SK-N-SH (cell line): ENCODE measurements around the gene MEN1. TPM values are rescaled to one million over a fixed set of nuclear protein-coding genes. Genes with fewer than 3 reads are reported as not detected.

Experiments
- CTCF ChIA-PET: fragments of 300-600, 350-600 bp; formaldehyde crosslinking; extraction: SDS; loops from one replicate; lab custom pipeline; 2021; lab: Yijun Ruan, JAX
- POLR2A ChIA-PET: fragments of 350-600 bp; sonication (Branson Sonifier 250); formaldehyde crosslinking; extraction: SDS; loops from one replicate; lab custom pipeline; 2020; ENCODE audit warnings: antibody characterized with exemption, inconsistent platforms; lab: Yijun Ruan, JAX
- DNase-seq: peaks from one replicate; pipeline ENCODE4 v3.0.0; 2012
- H2AFZ ChIP-seq: fragments of 200-600 bp; sonication (generic); 2 replicates; pipeline ENCODE4 v1.8.1; 2016; ENCODE audit warnings: antibody characterized with exemption, mild to moderate bottlenecking, low read depth
- H3F3A ChIP-seq: fragments of 200-600 bp; sonication (generic); replicated peaks from 2 replicates; pipeline ENCODE3; 2016; ENCODE audit warnings: antibody characterized with exemption, mild to moderate bottlenecking; ENCODE audit not compliant: insufficient read depth
- H3K27ac ChIP-seq, 2 experiments: fragments of 200-500 bp in 1 of 2; fragments of 200-600 bp in 1 of 2; sonication (Bioruptor generic) in 1 of 2; sonication (generic), shearing (Covaris generic) in 1 of 2; 2 replicates each; pipeline versions ENCODE4 v1.5.1 to v1.6.1; 2014 to 2016; ENCODE audit warnings: low read depth in 2 of 2, inconsistent platforms in 1 of 2, low read length in 1 of 2, mild to moderate bottlenecking in 1 of 2, mixed read lengths in 1 of 2
- H3K27me3 ChIP-seq: fragments of 200-600 bp; sonication (generic), shearing (Covaris generic); 2 replicates; pipeline ENCODE4 v1.6.1; 2016; ENCODE audit warnings: mixed run types; ENCODE audit not compliant: insufficient read depth
- H3K36me3 ChIP-seq, 2 experiments: fragments of 200-500 bp in 1 of 2; fragments of 200-600 bp in 1 of 2; sonication (Bioruptor generic) in 1 of 2; sonication (generic) in 1 of 2; replicated peaks in 1 of 2; 2 replicates each; pipeline versions ENCODE3 to v1.5.1; 2014 to 2016; ENCODE audit warnings: low read length in 1 of 2, mild to moderate bottlenecking in 1 of 2; ENCODE audit not compliant: insufficient read depth in 2 of 2, control insufficient read depth in 1 of 2
- H3K4me1 ChIP-seq, 2 experiments: fragments of 200-500 bp in 1 of 2; fragments of 200-600 bp in 1 of 2; sonication (Bioruptor generic) in 1 of 2; sonication (generic), shearing (Covaris generic) in 1 of 2; 2 replicates each; pipeline versions ENCODE4 v1.5.1 to v1.6.1; 2014 to 2016; ENCODE audit warnings: low read depth in 1 of 2, low read length in 1 of 2, mixed run types in 1 of 2; ENCODE audit not compliant: insufficient read depth in 2 of 2, control insufficient read depth in 1 of 2
- H3K4me2 ChIP-seq: fragments of 200-600 bp; sonication (generic), shearing (Covaris generic); 2 replicates; pipeline ENCODE4 v1.6.1; 2017; ENCODE audit warnings: mixed run types
- H3K4me3 ChIP-seq, 2 experiments: fragments of 200-500 bp in 1 of 2; fragments of 200-600 bp in 1 of 2; sonication (Bioruptor generic) in 1 of 2; sonication (generic), shearing (Covaris generic) in 1 of 2; 2 replicates each; pipeline versions ENCODE4 v1.5.1 to v1.8.1; 2014 to 2016; ENCODE audit warnings: low read depth in 2 of 2, inconsistent platforms in 1 of 2, low read length in 1 of 2, mild to moderate bottlenecking in 1 of 2, mixed read lengths in 1 of 2, moderate library complexity in 1 of 2
- H3K79me2 ChIP-seq: fragments of 200-600 bp; sonication (generic); 2 replicates; pipeline ENCODE4 v1.8.1; 2017; ENCODE audit warnings: mild to moderate bottlenecking; ENCODE audit not compliant: insufficient read depth
- H3K9ac ChIP-seq: fragments of 200-600 bp; sonication (generic); 2 replicates; pipeline ENCODE4 v1.6.1; 2017; ENCODE audit warnings: mixed run types
- H3K9me2 ChIP-seq: fragments of 200-600 bp; sonication (generic); 2 replicates; pipeline ENCODE4 v1.6.1; 2017; ENCODE audit warnings: mixed run types
- H3K9me3 ChIP-seq: fragments of 200-600 bp; sonication (generic); 2 replicates; pipeline ENCODE4 v1.6.1; 2017; ENCODE audit warnings: mixed run types, mild to moderate bottlenecking, moderate library complexity
- H4K20me1 ChIP-seq: fragments of 200-600 bp; sonication (generic); 2 replicates; pipeline ENCODE4 v1.6.1; 2017; ENCODE audit warnings: mild to moderate bottlenecking, mixed run types; ENCODE audit not compliant: insufficient read depth
- CHD2 ChIP-seq: fragments of 150-350 bp; IDR thresholded peaks from 2 replicates; pipeline ENCODE4 v1.6.1; 2018; ENCODE audit warnings: low read length; ENCODE audit not compliant: partially characterized antibody
- ELF1 ChIP-seq: IDR thresholded peaks from 2 replicates; pipeline ENCODE4 v1.4.0; 2012
- EZH2phosphoT487 ChIP-seq: fragments of 200-600 bp; sonication (generic); IDR thresholded peaks from 2 replicates; pipeline ENCODE4 v1.6.1; 2017; ENCODE audit warnings: low read depth, mixed run types, mild to moderate bottlenecking, antibody characterized with exemption, moderate library complexity, borderline replicate concordance
- FOSL2 ChIP-seq: IDR thresholded peaks from 2 replicates; pipeline ENCODE4 v1.4.0; 2012; ENCODE audit warnings: low read depth, mild to moderate bottlenecking, moderate library complexity, borderline replicate concordance
- FOXM1 ChIP-seq: IDR thresholded peaks from 2 replicates; pipeline ENCODE4 v1.4.0; 2012; ENCODE audit warnings: low read depth, mild to moderate bottlenecking
- GABPA ChIP-seq: IDR thresholded peaks from 2 replicates; pipeline ENCODE4 v1.4.0; 2012; ENCODE audit warnings: low read depth, mild to moderate bottlenecking
- GATA2 ChIP-seq: sonication (generic); formaldehyde crosslinking; IDR thresholded peaks from 2 replicates; pipeline ENCODE4 v1.5.0; 2020; ENCODE audit warnings: mild to moderate bottlenecking, missing genetic modification reagents
- MEF2A ChIP-seq: IDR thresholded peaks from 2 replicates; pipeline ENCODE4 v1.4.0; 2012; ENCODE audit warnings: low read depth, borderline replicate concordance
- MXI1 ChIP-seq: IDR thresholded peaks from 2 replicates; pipeline ENCODE4 v1.6.1; 2012; ENCODE audit warnings: mild to moderate bottlenecking, low read depth, low read length, improper control_type of control experiment
- NFIC ChIP-seq: IDR thresholded peaks from 2 replicates; pipeline ENCODE4 v1.4.0; 2012; ENCODE audit warnings: borderline replicate concordance
- NRF1 ChIP-seq: IDR thresholded peaks from 2 replicates; pipeline ENCODE4 v1.6.1; 2012; ENCODE audit warnings: low read depth, mild to moderate bottlenecking, low read length
- RAD21 ChIP-seq: IDR thresholded peaks from 2 replicates; pipeline ENCODE4 v1.6.1; 2012; ENCODE audit warnings: mild to moderate bottlenecking, low read length
- RCOR1 ChIP-seq: fragments of 150-350 bp; IDR thresholded peaks from 2 replicates; pipeline ENCODE4 v1.6.1; 2017; ENCODE audit warnings: antibody characterized with exemption, low read length
- RFX5 ChIP-seq: IDR thresholded peaks from 2 replicates; pipeline ENCODE4 v1.6.1; 2012; ENCODE audit warnings: mild to moderate bottlenecking, improper control_type of control experiment, low read length
- RXRA ChIP-seq: IDR thresholded peaks from 2 replicates; pipeline ENCODE4 v1.4.0; 2012; ENCODE audit warnings: low read depth, mild to moderate bottlenecking, borderline replicate concordance
- SIN3A ChIP-seq: IDR thresholded peaks from 2 replicates; pipeline ENCODE4 v1.6.1; 2012; ENCODE audit warnings: low read depth, mild to moderate bottlenecking, low read length, moderate library complexity, borderline replicate concordance
- TAF1 ChIP-seq: IDR thresholded peaks from 2 replicates; pipeline ENCODE4 v1.6.1; 2012; ENCODE audit warnings: low read depth, mild to moderate bottlenecking, low read length, moderate library complexity, borderline replicate concordance
- TCF12 ChIP-seq: IDR thresholded peaks from 2 replicates; pipeline ENCODE4 v1.4.0; 2012
- TEAD4 ChIP-seq: IDR thresholded peaks from 2 replicates; pipeline ENCODE4 v1.4.0; 2012; ENCODE audit warnings: mild to moderate bottlenecking, borderline replicate concordance; ENCODE audit not compliant: insufficient read depth
- YY1 ChIP-seq: IDR thresholded peaks from 2 replicates; pipeline ENCODE4 v1.4.0; 2012; ENCODE audit warnings: low read depth, mild to moderate bottlenecking
- WGBS: methylation state at CpG from one replicate; pipeline ENCODE4 v1.1.6; 2017; ENCODE audit warnings: low lambda C conversion rate; 5-methylcytosine and 5-hydroxymethylcytosine counted together
- polyA plus RNA-seq, 3 experiments: library from polyadenylated mRNA; depleted of rRNA; stranded (reverse); fragments of >200 nt; gene quantifications; 2 replicates each; pipeline ENCODE4 v1.2.3, GENCODE V29; 2012
- TF ChIP-seq, protein P1 (sequence below): IDR thresholded peaks from 2 replicates; pipeline ENCODE4; 2012
- TF ChIP-seq, protein P2 (sequence below): fragments of 200-600 bp; sonication (generic); IDR thresholded peaks from 2 replicates; pipeline ENCODE4 v1.6.1; 2017; ENCODE audit warnings: antibody characterized with exemption, mild to moderate bottlenecking, moderate library complexity
- TF ChIP-seq, protein P3 (sequence below): IDR thresholded peaks from 2 replicates; pipeline ENCODE4 v1.4.0; 2012; ENCODE audit warnings: low read depth, borderline replicate concordance
- TF ChIP-seq, protein P4 (sequence below): IDR thresholded peaks from 2 replicates; pipeline ENCODE4 v1.4.0; 2012; ENCODE audit warnings: low read depth
- TF ChIP-seq, protein P5 (sequence below): IDR thresholded peaks from 2 replicates; pipeline ENCODE4 v1.4.0; 2012; ENCODE audit warnings: low read depth, borderline replicate concordance

Gene MEN1
- polyA plus RNA-seq, 1 of the 3 experiments (the other 2 are of a cell fraction), result 52.9 TPM

DNA sequence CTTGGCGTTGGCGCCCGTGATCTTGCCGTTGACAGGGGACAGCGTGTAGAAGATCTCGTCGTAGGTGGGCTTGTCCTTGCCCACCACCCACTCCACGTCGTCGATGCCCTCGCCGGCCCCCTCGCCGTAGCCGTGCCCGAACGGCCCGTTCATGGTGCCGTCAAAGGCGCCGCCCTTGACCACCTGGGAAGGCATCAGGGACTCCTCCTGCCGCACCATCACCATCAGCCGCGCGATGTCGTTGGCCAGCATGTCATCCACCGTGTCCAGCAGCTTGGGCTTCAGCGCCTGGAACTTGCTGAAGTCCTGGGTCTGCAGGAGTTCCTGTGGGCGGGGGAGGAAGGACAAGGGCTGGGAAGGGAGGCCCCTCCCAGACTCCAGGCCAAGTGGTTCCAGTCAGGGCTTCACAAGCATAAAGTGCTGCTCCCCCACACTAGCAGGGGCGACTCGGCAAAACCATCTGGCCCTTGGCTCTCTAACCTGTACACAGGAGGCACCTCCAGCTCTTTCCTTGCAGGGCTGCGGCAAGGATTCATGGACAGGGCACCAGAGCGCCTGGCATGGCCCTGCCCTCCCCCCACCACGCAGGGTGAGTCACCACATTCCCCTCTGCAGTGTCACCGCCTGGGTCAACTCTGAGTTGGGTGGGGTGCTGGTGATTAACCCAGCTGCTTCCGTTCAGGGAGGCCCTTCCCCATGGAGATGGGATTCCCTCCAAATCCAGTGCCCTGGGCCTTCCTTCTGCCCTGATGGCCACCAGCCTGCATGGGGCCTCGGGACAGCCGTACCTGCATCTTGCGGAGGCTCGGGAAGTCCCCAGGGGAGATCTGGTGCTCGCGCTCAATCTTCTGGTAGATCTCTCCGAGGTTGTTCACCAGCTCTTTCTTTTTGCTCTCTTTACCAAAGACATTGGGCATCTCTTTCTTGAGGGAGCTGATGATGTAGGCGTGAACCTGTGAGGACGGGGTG is 44.5 kb upstream of the MEN1 start:
- peak overlapping the region; percentile 19 to 80; a peak in 3 of 4 replicates for H3K27ac ChIP-seq
- peaks cover 7 to 27% of the 10 kb centered on the region in 2 experiments for H3K36me3 ChIP-seq
- H3K9ac ChIP-seq, result peak overlapping the region; percentile 10; the same call in 1 of the 2 replicates
- H3K9me2 ChIP-seq, result no peaks in the 10 kb centered on the region
- H3K9me3 ChIP-seq, result no peaks in the 10 kb centered on the region
- peaks cover 11 to 28% of the 10 kb centered on the region in 2 experiments; a peak in 3 of 4 replicates for H3K4me1 ChIP-seq
- peak overlapping the region; percentile 66 for H3K4me2 ChIP-seq
- no peaks in the 10 kb centered on the region for H4K20me1 ChIP-seq
- peaks cover 6% of the 10 kb centered on the region for H3F3A ChIP-seq
- peaks cover 23% of the 10 kb centered on the region; the same call in 1 of the 2 replicates for H3K79me2 ChIP-seq
- ChIA-PET CTCF (interaction anchor here (1.2 to 2.4 kb wide), 3 partner anchors 33 to 70 kb away, joined by 4 to 11 read pairs (median 5); partner anchors contain the start of gene PPP2R5B), POLR2A (interaction anchor here (2.4 kb wide), 1 partner anchor 24 kb away, joined by 8 read pairs; the partner anchor contains the start of gene EHD1)
- no peaks in the 10 kb centered on the region for H3K27me3 ChIP-seq
- WGBS, result 77% methylated on average over 17 of the region's 45 CpGs
- DNase-seq, result no peak
- no peak overlapping the region for H3K4me3 ChIP-seq
- H2AFZ ChIP-seq, result no peak overlapping the region
- no peak; the same call in 1 of the 2 replicates for TF ChIP-seq MEF2A
- TF ChIP-seq, protein P1, sequence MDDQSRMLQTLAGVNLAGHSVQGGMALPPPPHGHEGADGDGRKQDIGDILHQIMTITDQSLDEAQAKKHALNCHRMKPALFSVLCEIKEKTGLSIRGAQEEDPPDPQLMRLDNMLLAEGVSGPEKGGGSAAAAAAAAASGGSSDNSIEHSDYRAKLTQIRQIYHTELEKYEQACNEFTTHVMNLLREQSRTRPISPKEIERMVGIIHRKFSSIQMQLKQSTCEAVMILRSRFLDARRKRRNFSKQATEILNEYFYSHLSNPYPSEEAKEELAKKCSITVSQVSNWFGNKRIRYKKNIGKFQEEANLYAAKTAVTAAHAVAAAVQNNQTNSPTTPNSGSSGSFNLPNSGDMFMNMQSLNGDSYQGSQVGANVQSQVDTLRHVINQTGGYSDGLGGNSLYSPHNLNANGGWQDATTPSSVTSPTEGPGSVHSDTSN, result peak; percentile 89
- no peak for TF ChIP-seq CHD2
- peak; percentile 49 for TF ChIP-seq GABPA
- TF ChIP-seq SIN3A, result peak; percentile 89; the same call in 1 of the 2 replicates
- no peak for TF ChIP-seq EZH2phosphoT487
- no peak for TF ChIP-seq GATA2 (CRISPR knock-in tag)
- TF ChIP-seq, protein P2, sequence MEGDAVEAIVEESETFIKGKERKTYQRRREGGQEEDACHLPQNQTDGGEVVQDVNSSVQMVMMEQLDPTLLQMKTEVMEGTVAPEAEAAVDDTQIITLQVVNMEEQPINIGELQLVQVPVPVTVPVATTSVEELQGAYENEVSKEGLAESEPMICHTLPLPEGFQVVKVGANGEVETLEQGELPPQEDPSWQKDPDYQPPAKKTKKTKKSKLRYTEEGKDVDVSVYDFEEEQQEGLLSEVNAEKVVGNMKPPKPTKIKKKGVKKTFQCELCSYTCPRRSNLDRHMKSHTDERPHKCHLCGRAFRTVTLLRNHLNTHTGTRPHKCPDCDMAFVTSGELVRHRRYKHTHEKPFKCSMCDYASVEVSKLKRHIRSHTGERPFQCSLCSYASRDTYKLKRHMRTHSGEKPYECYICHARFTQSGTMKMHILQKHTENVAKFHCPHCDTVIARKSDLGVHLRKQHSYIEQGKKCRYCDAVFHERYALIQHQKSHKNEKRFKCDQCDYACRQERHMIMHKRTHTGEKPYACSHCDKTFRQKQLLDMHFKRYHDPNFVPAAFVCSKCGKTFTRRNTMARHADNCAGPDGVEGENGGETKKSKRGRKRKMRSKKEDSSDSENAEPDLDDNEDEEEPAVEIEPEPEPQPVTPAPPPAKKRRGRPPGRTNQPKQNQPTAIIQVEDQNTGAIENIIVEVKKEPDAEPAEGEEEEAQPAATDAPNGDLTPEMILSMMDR, result no peak
- TF ChIP-seq, protein P3, sequence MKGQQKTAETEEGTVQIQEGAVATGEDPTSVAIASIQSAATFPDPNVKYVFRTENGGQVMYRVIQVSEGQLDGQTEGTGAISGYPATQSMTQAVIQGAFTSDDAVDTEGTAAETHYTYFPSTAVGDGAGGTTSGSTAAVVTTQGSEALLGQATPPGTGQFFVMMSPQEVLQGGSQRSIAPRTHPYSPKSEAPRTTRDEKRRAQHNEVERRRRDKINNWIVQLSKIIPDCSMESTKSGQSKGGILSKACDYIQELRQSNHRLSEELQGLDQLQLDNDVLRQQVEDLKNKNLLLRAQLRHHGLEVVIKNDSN, result no peak; the same call in 1 of the 2 replicates
- no peak for TF ChIP-seq RCOR1
- TF ChIP-seq NFIC, result peak; percentile 92
- TF ChIP-seq RFX5, result no peak
- peak; percentile 95 for TF ChIP-seq TCF12
- no peak for TF ChIP-seq NRF1
- peak; percentile 98 for TF ChIP-seq RXRA
- TF ChIP-seq TEAD4, result peak; percentile 99
- TF ChIP-seq TAF1, result no peak
- TF ChIP-seq ELF1, result peak; percentile 63; the same call in 1 of the 2 replicates
- TF ChIP-seq MXI1, result no peak
- TF ChIP-seq FOSL2, result peak; percentile 100
- TF ChIP-seq, protein P4, sequence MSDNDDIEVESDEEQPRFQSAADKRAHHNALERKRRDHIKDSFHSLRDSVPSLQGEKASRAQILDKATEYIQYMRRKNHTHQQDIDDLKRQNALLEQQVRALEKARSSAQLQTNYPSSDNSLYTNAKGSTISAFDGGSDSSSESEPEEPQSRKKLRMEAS, result peak; percentile 91
- peak; percentile 11; the same call in 1 of the 2 replicates for TF ChIP-seq YY1
- TF ChIP-seq, protein P5, sequence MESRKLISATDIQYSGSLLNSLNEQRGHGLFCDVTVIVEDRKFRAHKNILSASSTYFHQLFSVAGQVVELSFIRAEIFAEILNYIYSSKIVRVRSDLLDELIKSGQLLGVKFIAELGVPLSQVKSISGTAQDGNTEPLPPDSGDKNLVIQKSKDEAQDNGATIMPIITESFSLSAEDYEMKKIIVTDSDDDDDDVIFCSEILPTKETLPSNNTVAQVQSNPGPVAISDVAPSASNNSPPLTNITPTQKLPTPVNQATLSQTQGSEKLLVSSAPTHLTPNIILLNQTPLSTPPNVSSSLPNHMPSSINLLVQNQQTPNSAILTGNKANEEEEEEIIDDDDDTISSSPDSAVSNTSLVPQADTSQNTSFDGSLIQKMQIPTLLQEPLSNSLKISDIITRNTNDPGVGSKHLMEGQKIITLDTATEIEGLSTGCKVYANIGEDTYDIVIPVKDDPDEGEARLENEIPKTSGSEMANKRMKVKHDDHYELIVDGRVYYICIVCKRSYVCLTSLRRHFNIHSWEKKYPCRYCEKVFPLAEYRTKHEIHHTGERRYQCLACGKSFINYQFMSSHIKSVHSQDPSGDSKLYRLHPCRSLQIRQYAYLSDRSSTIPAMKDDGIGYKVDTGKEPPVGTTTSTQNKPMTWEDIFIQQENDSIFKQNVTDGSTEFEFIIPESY, result peak; percentile 86
- no peak for TF ChIP-seq RAD21
- TF ChIP-seq FOXM1, result 0 out of 2 replicates have a peak, but pooled peaks have one; percentile 47
